Activated naive CD4-positive, alpha-beta T cell (primary cell): Measurements from ENCODE around the gene CTIF.
"Not testable (repeated sequence)": the region's sequence is repeated elsewhere in the genome, so short reads cannot be mapped to it uniquely, and the experiment has no call there.

Experiments
- DNase-seq, 4 experiments: peaks; one replicate each; lab custom pipeline; 2025; lab: John Stamatoyannopoulos, UW

Gene CTIF

GRCh38 chr18:48706731-48707130 is 167.9 kb downstream of the CTIF start:
- no peak for DNase-seq

- no peak for DNase-seq
These were observed 168.9 kb downstream of the CTIF start for GRCh38 chr18:48707636-48708296.

GRCh38 chr18:48708807-48709206 is 170.0 kb downstream of the CTIF start:
- DNase-seq: no peak

- DNase-seq: no peak
These were observed 170.7 kb downstream of the CTIF start for GRCh38 chr18:48709371-48710062.

GRCh38 chr18:48711651-48712486 is 173.0 kb downstream of the CTIF start:
- no peak for DNase-seq

GRCh38 chr18:48713309-48713708 is 174.5 kb downstream of the CTIF start:
- no peak for DNase-seq

GRCh38 chr18:48714873-48715272 is 176.0 kb downstream of the CTIF start:
- DNase-seq: no peak

GRCh38 chr18:48715711-48716361 is 177.0 kb downstream of the CTIF start:
- DNase-seq: no peak

GRCh38 chr18:48717227-48717626 is 178.4 kb downstream of the CTIF start:
- not testable (repeated sequence) for DNase-seq

- DNase-seq: no peak
These were observed 179.6 kb downstream of the CTIF start for GRCh38 chr18:48718251-48718959.

- no peak for DNase-seq
These were observed 180.6 kb downstream of the CTIF start for GRCh38 chr18:48719388-48719787.

GRCh38 chr18:48719974-48720654 is 181.3 kb downstream of the CTIF start:
- no peak for DNase-seq

- DNase-seq: no peak
These were observed 181.8 kb downstream of the CTIF start for GRCh38 chr18:48720655-48721025.

GRCh38 chr18:48721312-48721711 is 182.5 kb downstream of the CTIF start:
- no peak for DNase-seq

GRCh38 chr18:48723016-48723415 is 184.2 kb downstream of the CTIF start:
- no peak for DNase-seq

GRCh38 chr18:48723837-48724236 is 185.0 kb downstream of the CTIF start:
- DNase-seq: no peak

- no peak for DNase-seq
These were observed 185.6 kb downstream of the CTIF start for GRCh38 chr18:48724442-48724841.

- DNase-seq: no peak
These were observed 186.1 kb downstream of the CTIF start for GRCh38 chr18:48724939-48725338.

- no peak for DNase-seq
These were observed 186.7 kb downstream of the CTIF start for GRCh38 chr18:48725562-48725961.

- DNase-seq: no peak
These were observed 188.8 kb downstream of the CTIF start for GRCh38 chr18:48727681-48728080.

GRCh38 chr18:48728204-48728833 is 189.5 kb downstream of the CTIF start:
- no peak for DNase-seq
